Right forelimb (tissue), 1 donor: Measurements from ENCODE around the gene ERFE.
A peak's percentile ranks its signal among the peaks of the same experiment; 100 is the strongest.

Experiments
- DNase-seq: peaks from one replicate; pipeline ENCODE4 v3.0.0-alpha.2; 2018

The ERFE gene

GRCh38 chr2:238155761-238156694 is 2.7 kb upstream of the ERFE start:
- no peak for DNase-seq

DNA sequence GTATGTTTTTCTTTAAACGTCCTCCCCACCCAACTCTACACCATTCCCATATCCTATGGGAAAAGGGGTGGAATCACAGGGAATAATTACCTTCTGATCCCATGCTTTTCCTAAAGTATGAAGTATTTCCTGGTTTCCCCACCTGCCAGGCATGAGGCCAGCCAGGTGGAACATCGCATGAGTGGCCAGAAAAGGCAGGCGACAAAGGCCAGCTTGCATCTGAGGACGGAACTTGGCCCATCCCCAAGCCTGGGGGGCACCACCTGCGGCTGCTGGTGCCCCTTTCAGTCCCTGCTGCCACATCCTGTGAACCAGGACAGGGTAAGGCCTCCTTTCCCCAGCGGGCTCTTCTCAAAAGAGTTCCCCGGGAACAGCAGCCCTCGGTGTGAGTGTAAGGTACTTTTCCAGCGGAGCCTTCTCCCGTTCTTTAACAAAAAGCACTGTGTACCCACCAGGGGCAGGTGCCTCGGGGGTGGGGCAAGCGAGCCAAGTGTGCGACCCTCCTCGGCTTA is 1.2 kb upstream of the ERFE start:
- no peak for DNase-seq

DNA sequence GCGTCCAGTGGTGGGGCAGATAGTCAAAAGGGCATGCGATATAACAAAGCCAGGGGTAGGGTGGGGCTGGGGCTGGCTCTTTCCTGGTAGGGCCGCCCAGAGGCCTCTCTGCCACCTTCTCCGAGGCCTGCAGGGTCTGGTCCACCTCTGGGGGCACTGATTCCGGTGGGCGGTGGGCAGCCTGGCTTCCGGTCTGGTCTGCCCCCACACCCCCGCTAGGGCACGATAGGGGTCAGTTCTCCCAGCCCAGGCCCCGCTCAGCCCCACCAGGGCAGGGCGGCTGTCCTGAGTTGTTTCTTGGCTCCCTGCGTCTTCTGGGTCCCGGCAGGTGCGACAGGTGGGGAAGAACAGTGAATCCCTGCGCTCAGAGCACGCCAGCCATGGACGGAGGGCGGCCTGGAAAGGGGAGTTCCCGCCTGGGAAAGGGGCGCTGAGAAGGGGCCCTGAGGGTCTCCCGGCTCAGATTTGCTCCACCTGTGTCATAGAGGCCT is 707 bp upstream of the ERFE start:
- no peak for DNase-seq

DNA sequence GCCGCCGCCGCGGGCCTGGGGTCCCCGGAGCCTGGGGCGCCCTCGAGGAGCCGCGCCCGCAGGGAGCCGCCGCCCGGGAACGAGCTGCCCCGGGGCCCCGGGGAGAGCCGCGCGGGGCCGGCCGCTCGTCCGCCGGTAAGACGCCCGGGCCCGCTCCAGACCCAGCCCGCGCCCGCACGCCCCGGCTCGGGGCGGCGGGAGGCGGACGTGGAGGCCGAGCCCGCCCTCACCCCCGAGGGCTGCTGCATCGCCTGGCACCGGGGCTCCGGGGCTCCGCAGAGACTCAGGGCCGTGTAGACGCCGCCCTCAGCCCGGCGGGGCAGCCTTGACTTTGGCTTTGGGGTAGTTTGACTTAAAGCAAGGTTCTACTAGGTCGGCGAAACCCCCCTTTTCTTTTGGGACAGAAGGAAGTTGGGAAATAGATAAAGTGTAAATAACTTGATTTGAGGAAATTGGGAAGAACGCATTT is 335 bp downstream of the ERFE start:
- no peak for DNase-seq

DNA sequence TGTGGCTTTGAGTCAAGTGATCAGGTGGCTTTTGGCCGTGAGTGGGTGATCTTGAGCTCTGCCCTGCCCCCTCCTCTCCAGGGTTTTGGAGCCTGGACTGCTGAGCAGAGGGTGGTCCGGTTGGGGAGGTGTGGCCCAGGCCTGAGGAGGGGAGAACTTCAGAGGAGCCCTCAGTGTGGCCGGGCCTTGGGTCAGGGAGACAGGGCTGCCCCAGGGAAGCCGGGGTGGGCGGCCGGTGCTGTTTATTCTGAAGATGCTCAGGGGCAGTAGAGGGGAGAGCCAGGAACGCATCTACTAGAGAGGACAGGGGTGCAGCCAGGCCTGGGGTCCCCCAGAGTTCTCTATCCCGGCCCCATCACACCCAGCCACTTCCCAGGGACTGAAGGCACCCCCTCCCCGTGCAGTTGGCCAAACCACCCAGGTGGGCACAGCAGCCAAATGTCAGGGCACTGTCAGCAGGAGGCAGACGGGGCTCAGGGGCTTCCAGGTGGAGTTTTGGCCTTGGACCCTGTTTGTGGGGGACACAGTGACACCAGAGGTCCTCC is 963 bp downstream of the ERFE start:
- DNase-seq = no peak

GRCh38 chr2:238160206-238161129 is 1.7 kb downstream of the ERFE start:
- no peak for DNase-seq

DNA sequence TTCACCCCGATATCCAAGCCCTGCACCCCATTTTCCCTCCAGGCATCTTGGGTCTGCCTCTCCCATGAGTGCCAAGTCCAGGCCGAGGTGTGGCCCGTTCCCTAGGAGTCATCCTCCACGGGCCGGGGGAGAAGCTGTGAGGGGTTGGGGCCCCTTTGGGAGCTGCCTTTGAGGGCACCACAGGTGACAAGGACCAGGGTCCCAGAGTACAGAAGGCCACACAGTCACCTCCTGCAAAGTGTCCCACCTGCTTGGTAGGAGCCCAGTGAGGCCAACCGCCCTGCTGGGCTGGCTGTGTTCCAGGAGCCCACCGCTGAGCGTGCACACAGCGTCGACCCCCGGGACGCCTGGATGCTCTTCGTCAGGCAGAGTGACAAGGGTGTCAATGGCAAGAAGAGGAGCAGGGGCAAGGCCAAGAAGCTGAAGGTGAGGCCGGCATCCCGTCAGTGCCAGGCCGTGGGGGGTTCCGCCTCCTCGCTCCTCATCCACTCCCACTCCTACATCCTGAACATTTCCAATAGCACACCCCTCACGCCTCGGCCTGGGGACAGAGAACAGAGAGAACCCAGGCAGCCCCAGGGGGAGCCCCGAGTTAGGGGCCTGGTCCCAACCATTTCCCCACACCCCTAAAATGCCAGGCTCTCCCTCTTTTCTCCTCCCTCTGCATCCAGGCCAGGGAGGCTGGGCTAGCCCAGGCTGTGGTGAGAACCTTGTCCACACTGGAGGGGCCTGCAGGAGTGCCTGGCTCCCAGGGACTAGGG is 2.7 kb downstream of the ERFE start:
- DNase-seq = no peak

- DNase-seq = no peak
Measured at GRCh38 chr2:238162251-238162845, 3.6 kb downstream of the ERFE start.

GRCh38 chr2:238162846-238163441 is 4.2 kb downstream of the ERFE start:
- no peak for DNase-seq

GRCh38 chr2:238163481-238164198 is 4.9 kb downstream of the ERFE start:
- no peak for DNase-seq

DNA sequence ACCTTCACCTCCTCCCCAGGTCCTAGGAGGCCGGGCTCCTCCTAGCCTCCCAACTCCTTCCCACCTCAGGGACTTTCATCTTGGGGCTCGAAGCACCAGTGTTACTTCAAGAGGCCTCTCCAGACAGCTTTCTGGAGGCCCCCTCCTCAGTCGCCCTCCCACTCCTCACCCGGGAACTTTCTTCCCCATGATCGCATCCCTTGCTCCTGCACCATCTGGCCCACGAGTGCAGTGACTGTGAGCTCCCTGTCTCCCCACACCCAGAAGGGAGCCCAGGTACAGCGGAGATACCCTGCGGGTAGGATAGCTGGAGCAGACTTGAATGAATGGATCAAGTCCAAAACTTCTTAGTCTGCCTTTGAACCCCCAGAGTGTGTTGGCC is 6.1 kb downstream of the ERFE start:
- DNase-seq = no peak

- DNase-seq = peak; percentile 43
Measured at GRCh38 chr2:238165288-238165921, 6.6 kb downstream of the ERFE start.

DNA sequence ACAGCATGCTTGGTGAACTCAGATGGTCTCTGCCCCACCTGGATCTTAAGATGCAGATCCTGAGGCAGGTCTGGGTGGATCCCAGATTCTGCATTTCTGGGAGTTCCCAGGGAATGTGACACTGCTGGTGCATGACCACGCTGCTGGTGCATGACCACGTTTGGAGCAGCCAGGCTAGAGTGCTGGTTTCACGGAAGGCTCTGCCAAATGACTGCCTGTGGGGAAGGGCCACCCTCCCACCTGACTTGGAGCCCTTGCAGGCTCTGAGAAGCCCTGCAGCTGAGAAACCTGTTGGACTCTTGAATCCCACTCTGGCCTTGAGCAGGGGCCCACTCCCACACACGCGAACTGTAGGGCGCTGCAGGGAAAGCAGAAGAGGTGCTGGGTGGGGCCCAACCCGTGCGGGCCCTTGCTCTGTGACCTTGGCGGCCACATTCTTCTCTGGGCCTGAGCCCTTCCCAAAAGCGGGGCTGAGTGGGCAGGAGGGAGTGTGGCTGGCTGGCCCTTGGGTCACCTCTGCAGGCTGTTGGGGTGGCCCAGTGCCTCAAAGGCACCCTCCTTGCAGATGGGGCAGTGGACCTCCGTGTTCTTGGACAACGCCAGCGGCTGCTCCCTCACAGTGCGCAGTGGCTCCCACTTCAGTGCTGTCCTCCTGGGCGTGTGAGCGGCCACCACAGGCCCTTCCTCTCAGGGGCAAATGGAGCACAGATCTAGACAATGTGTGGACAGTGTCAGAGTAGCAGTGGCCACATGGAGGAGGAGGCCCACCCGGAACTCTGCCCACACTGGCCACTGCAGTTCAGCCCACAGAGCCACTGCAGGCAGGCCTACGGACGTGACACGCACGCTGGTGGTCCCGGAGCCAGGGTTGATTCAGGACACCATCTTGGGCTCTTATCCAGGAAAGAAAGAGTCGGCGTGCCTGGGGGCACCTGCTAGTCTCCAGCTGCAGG is 7.9 kb downstream of the ERFE start:
- DNase-seq = peak; percentile 30

DNA sequence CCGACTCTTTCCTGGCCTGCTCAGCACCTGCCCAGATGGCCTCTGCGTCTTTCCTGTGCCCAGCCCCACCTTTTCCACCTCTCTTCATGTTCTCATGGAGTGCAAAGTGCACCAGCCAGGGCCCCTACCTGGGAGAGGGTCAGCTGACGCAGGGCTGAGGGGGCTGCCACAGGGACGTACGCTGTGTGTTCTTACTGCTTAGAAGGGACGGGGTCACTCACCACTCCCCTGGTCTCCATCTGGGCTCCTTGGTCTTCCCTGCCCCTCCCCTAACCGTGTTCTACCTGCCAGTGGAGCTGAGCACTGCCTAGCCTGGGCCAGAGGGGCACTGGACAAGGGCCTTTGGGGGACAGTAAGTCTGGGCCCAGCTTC is 8.6 kb downstream of the ERFE start:
- DNase-seq = no peak

GRCh38 chr2:238167761-238168160 is 9.0 kb downstream of the ERFE start:
- peak; percentile 15 for DNase-seq

DNA sequence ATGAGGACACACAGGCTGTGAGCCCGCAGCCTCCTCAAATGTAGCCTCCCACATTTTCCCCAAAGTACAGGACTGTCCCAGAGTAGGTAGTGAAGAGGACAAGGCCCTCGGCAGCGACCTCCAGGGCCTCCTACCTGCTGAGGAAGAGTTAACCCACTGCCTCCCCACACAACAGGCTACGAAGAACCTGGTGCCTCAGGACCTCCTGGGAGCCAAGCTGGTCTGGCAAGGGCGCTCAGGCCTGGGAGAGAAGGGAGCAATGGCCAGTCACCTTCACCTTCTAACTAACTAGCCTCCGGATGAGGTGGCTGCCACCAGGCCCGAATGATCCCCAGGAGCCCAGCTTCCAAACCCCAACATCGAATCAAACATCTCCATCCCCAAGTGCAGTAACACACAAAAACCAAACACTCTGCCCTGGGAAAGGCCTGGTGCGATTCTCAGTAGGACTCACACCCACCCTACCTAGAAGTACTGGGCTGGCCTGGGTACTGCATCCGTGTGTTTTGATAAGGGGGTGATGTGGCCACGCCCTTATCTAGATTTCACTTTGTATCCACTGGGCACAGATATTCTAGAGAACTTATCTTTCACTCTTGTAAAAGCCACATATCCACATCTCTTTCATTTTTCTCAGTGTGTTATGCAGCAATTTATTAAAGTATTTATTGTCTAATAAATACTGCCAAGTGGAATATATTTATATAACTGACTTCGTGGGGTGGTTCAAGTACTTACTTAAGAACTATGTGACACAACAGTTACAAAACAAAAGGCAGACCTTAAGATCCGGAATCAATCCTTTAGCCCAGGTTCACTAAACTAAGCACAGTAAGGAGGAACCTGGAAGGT is 9.7 kb downstream of the ERFE start:
- DNase-seq = peak; percentile 35

- DNase-seq = peak; percentile 37
Measured at GRCh38 chr2:238169048-238169707, 10.4 kb downstream of the ERFE start.
